IPS-15b (cell line): ENCODE measurements around the gene ADAM11.

Experiments used
- H3K27me3 ChIP-seq: one replicate; pipeline ENCODE4 v1.6.1; 2013; ENCODE audit warnings: low read length; ENCODE audit not compliant: control insufficient read depth, insufficient read depth
- H3K36me3 ChIP-seq: one replicate; pipeline ENCODE4 v1.6.1; 2013; ENCODE audit warnings: low read length; ENCODE audit not compliant: control insufficient read depth, insufficient read depth
- H3K4me1 ChIP-seq: one replicate; pipeline ENCODE4 v1.6.1; 2013; ENCODE audit warnings: mild to moderate bottlenecking, low read length; ENCODE audit not compliant: control insufficient read depth, insufficient read depth
- H3K4me3 ChIP-seq: one replicate; pipeline ENCODE4 v1.5.1; 2013; ENCODE audit warnings: low read depth, low read length
- H3K9ac ChIP-seq: one replicate; pipeline ENCODE4 v1.6.1; 2013; ENCODE audit warnings: low read depth, mild to moderate bottlenecking, low read length
- H3K9me3 ChIP-seq: one replicate; pipeline ENCODE4 v1.6.1; 2013; ENCODE audit warnings: mild to moderate bottlenecking, low read length; ENCODE audit not compliant: control insufficient read depth, insufficient read depth

ADAM11 gene

DNA sequence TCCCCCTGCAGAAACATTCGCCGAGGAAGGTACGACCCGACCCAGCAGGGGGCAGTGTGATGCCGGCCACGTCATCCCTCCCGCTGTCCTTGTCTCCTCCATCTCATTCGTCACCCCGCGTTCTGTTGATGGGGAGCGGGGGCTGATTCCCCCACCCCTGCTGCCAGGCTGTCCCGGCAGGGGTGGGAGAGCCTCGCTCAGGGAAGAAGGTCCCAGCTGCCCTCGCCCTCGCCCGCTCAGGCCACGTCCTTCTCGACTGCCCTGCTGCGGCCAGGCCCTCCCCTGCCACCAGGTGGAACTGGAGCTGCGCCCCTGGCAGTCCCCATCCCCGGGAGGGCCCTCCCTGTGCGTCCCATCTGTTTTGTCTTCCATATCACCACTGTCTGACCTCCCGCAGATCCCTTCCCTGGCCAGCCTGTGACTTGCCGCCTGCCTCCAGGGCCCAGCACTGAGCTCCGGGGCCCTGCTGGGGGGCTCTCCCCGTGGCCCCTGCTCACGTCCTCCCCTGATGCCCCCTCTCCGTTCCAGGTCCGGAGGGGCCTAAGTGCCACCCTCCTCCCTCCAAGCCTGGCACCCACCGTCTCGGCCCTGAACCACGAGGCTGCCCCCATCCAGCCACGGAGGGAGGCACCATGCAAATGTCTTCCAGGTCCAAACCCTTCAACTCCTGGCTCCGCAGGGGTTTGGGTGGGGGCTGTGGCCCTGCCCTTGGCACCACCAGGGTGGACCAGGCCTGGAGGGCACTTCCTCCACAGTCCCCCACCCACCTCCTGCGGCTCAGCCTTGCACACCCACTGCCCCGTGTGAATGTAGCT lies 20.6 kb downstream of the ADAM11 start:
- H3K4me1 ChIP-seq: peaks cover 6% of the 10 kb centered on the region
- H3K4me3 ChIP-seq: peak overlapping the region; percentile 65
- H3K9me3 ChIP-seq: no peaks in the 10 kb centered on the region
- H3K27me3 ChIP-seq: peaks cover 14% of the 10 kb centered on the region
- H3K9ac ChIP-seq: no peak overlapping the region
- no peaks in the 10 kb centered on the region for H3K36me3 ChIP-seq

- H3K4me3 ChIP-seq: no peak overlapping the region
- H3K9me3 ChIP-seq: no peaks in the 10 kb centered on the region
- peaks cover 6% of the 10 kb centered on the region for H3K4me1 ChIP-seq
- H3K27me3 ChIP-seq: peaks cover 14% of the 10 kb centered on the region
- H3K9ac ChIP-seq: no peak overlapping the region
- H3K36me3 ChIP-seq: no peaks in the 10 kb centered on the region
These were observed 21.4 kb downstream of the ADAM11 start for GRCh38 chr17:44780161-44780560.

DNA sequence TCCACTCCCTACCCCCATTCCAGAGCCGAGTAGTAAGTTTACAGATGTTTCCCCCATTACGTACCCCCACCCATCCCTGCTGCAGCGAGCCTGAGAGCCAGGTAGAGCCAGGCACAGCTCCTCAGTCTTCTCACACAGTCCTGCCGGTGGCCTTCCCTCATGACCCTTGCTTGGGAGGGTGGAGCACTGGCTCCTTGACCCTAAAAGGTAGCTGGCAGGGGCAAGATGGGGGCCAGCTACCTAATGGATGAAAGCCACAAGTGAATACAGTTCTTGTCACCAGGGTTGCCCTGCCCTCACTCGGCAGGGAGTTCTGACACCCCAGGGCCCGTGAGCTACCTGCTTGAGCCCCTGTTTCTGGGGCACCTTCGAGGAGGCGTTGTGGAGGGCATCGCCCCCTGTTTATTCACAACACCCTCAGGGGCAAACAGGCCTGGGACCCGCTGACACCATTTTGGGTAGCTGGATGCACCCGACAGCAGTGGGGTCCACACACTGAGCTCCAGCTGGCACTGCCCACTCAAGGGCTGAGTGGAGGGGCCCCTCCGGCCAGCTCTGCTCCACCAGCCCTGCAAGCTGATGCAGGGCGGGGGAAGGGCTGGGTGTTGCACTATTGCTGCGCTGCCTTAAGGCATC lies 22.2 kb downstream of the ADAM11 start:
- Histone ChIP-seq H3K27me3 (peaks cover 14% of the 10 kb centered on the region), H3K9me3 (no peaks in the 10 kb centered on the region), H3K36me3 (no peaks in the 10 kb centered on the region)

DNA sequence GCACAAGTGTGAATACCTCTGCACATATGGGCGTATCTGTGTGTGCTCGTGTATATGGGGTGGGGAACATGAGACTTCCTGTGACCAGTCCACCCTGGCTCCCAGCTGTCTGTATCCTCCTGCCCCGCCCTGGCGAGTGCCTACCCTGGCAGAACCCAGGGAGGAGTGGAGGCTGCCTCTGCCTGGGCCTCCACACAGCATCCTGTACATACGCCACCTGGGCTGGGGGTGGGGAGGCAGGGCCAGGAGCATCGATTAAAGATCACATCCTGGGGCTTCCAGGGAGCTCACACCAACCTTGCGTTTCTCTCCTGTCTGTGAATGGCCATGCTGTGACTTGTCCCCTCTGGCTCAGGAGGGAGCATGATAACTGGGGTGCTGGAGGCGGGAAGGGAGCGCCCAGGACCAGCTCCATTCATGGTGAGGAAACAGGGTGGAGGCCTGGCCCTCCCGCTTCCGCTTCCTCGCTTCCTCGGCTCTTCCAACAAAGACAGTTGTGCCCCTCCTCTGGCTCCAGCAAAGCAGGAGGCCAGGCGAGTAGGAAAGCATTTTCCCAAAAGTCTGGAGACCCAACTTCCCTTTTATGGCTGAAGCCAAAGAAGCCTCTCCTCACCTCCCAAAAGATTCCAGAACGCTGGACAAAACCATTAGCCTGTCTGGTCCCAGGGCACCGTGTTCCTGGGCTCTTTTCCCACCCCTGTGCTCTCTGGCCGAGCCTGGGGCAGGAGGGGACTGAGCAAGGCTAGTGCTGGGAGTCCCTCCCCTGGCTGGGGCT lies 22.9 kb downstream of the ADAM11 start:
- H3K4me3 ChIP-seq: no peak overlapping the region
- H3K9me3 ChIP-seq: no peaks in the 10 kb centered on the region
- H3K27me3 ChIP-seq: peaks cover 6% of the 10 kb centered on the region
- no peaks in the 10 kb centered on the region for H3K36me3 ChIP-seq
- H3K9ac ChIP-seq: peak overlapping the region; percentile 1
- H3K4me1 ChIP-seq: peaks cover 6% of the 10 kb centered on the region

More for the DNA sequence above, 22.2 kb downstream of the ADAM11 start:
- Histone ChIP-seq H3K4me1 (peaks cover 6% of the 10 kb centered on the region), H3K9ac (no peak overlapping the region), H3K4me3 (no peak overlapping the region)

- H3K9ac ChIP-seq: no peak overlapping the region
- no peak overlapping the region for H3K4me3 ChIP-seq
- no peaks in the 10 kb centered on the region for H3K36me3 ChIP-seq
- H3K27me3 ChIP-seq: no peaks in the 10 kb centered on the region
- H3K9me3 ChIP-seq: no peaks in the 10 kb centered on the region
- H3K4me1 ChIP-seq: peaks cover 6% of the 10 kb centered on the region
These were observed 23.6 kb downstream of the ADAM11 start for GRCh38 chr17:44782326-44782850.

DNA sequence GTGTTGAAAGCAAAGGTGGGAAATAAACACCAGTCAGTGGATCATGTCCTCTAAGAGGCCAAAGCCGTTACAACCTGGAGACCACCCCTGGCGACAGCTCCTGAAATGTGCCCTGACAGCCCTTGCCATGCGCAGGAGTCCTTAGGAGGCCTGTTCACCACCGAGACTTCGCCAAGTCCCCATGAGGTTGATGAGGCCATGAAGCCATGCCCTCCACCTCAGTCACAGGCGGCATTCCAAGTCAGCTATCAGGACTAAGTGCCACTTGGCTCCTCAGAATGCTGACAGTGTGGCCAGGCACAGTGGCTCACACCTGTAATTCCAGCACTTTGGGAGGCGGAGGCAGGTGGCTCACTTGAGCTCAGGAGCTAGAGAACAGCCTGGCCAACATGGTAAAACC lies 27.1 kb downstream of the ADAM11 start:
- Histone ChIP-seq H3K27me3 (no peaks in the 10 kb centered on the region), H3K9me3 (no peaks in the 10 kb centered on the region), H3K9ac (no peak overlapping the region), H3K36me3 (no peaks in the 10 kb centered on the region), H3K4me1 (peaks cover 2% of the 10 kb centered on the region), H3K4me3 (no peak overlapping the region)

- Histone ChIP-seq H3K4me1 (peaks cover 2% of the 10 kb centered on the region), H3K36me3 (no peaks in the 10 kb centered on the region), H3K4me3 (no peak overlapping the region), H3K9me3 (no peaks in the 10 kb centered on the region), H3K27me3 (no peaks in the 10 kb centered on the region), H3K9ac (no peak overlapping the region)
These were observed 27.8 kb downstream of the ADAM11 start for GRCh38 chr17:44786551-44787081.

DNA sequence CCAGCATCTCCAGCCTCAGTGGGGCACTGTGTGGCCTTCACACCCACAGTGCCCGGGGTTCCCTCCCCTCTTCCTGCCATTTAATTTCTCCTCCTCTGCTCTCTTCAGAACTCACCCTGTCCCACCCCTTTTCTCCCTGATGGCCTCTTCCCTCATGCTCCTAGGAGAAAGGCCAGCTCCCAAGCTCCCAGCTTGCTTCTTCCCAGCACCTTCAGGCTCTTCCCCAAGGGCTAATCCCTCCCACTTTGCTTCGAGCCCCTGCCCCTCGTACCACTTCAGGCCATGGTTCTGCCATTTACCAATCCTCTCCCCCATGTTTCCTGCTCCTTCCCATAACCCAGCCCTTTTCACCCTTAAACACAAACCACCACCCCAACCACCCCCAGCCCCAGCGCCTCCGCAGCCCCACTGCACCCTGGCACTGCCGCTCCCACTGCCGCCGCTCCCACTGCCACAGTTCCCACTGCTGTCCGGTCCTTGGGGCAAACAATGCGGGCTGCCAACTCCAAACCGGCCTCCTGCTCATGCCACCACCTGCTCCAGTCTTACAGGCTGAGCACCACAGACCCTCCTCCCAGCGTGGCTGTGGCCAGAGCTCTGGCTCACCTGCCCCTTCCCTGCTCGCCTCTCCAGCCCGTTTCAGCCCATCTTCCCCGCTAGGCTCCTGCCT lies 28.6 kb downstream of the ADAM11 start:
- no peak overlapping the region for H3K4me3 ChIP-seq

GRCh38 chr17:44788139-44788538 lies 29.4 kb downstream of the ADAM11 start:
- Histone ChIP-seq H3K4me3 (no peak overlapping the region), H3K4me1 (no peaks in the 10 kb centered on the region), H3K36me3 (no peaks in the 10 kb centered on the region), H3K9me3 (no peaks in the 10 kb centered on the region), H3K27me3 (no peaks in the 10 kb centered on the region), H3K9ac (no peak overlapping the region)

More for the DNA sequence above, 28.6 kb downstream of the ADAM11 start:
- H3K27me3 ChIP-seq: no peaks in the 10 kb centered on the region
- no peaks in the 10 kb centered on the region for H3K36me3 ChIP-seq
- no peaks in the 10 kb centered on the region for H3K9me3 ChIP-seq
- no peak overlapping the region for H3K9ac ChIP-seq
- peaks cover under 1% of the 10 kb centered on the region for H3K4me1 ChIP-seq

DNA sequence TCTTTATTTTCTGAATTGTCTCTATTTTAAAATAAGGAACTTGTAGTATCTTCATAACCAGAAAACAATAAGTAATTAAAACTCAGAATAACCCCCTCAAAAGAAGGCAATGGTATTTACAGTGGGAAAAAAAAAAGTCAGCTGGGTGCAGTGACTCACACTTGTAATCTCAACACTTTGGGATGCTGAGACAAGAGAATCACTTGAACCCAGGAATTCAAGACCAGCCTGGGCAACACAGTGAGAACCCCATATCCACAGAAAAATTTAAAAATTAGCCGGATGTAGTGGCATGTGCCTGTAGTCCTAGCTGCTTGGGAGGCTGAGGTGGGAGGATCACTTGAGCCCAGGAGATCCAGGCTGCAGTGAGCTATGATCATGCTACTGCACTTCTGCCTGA lies 33.5 kb downstream of the ADAM11 start:
- Histone ChIP-seq H3K9me3 (no peaks in the 10 kb centered on the region), H3K36me3 (no peaks in the 10 kb centered on the region), H3K4me3 (no peak overlapping the region)

More for the DNA sequence above, 33.5 kb downstream of the ADAM11 start:
- Histone ChIP-seq H3K27me3 (no peaks in the 10 kb centered on the region), H3K9ac (no peak overlapping the region), H3K4me1 (no peaks in the 10 kb centered on the region)
